GM23248 (cell line): ENCODE results near the gene AP2B1. TPM values are rescaled to one million over a fixed set of nuclear protein-coding genes. Genes with fewer than 3 reads are reported as not detected.

Experiments used
- DNase-seq: peaks from one replicate; pipeline ENCODE4 v3.0.0-alpha.2; 2015
- H2AFZ ChIP-seq: fragments of 200-600 bp; sonication (generic); 2 replicates; pipeline ENCODE4 v1.6.1; 2016; ENCODE audit warnings: antibody characterized with exemption
- H3F3A ChIP-seq: fragments of 200-600 bp; sonication (generic); 2 replicates; pipeline ENCODE4 v1.6.1; 2016; ENCODE audit warnings: mild to moderate bottlenecking, antibody characterized with exemption, mixed run types; ENCODE audit not compliant: insufficient read depth
- H3K27ac ChIP-seq: fragments of 200-600 bp; sonication (generic); 2 replicates; pipeline ENCODE4 v1.5.1; 2016; ENCODE audit warnings: mild to moderate bottlenecking
- H3K27me3 ChIP-seq: fragments of 200-600 bp; sonication (generic); replicated peaks from 2 replicates; pipeline ENCODE4 v1.6.1; 2016; ENCODE audit warnings: mild to moderate bottlenecking; ENCODE audit not compliant: insufficient read depth
- H3K36me3 ChIP-seq: fragments of 200-600 bp; sonication (generic); 2 replicates; pipeline ENCODE4 v1.6.1; 2016; ENCODE audit warnings: low read depth, mild to moderate bottlenecking
- H3K4me1 ChIP-seq: fragments of 200-600 bp; sonication (generic); 2 replicates; pipeline ENCODE4 v1.6.1; 2016; ENCODE audit warnings: mild to moderate bottlenecking; ENCODE audit not compliant: insufficient read depth
- H3K4me2 ChIP-seq: fragments of 200-600 bp; sonication (generic); one replicate; pipeline ENCODE4 v1.6.1; 2016; ENCODE audit warnings: mild to moderate bottlenecking; ENCODE audit not compliant: unreplicated experiment
- H3K4me3 ChIP-seq: fragments of 200-600 bp; sonication (generic); 2 replicates; pipeline ENCODE4 v1.5.1; 2016; ENCODE audit warnings: mild to moderate bottlenecking
- H3K79me2 ChIP-seq: fragments of 200-600 bp; sonication (generic); 2 replicates; pipeline ENCODE4 v1.6.1; 2016; ENCODE audit warnings: mild to moderate bottlenecking; ENCODE audit not compliant: insufficient read depth
- H3K9ac ChIP-seq: fragments of 200-600 bp; sonication (generic); 2 replicates; pipeline ENCODE4 v1.6.1; 2016; ENCODE audit warnings: mild to moderate bottlenecking
- H3K9me2 ChIP-seq: fragments of 200-600 bp; sonication (generic); 2 replicates; pipeline ENCODE4 v1.6.1; 2016; ENCODE audit warnings: mixed run types, mild to moderate bottlenecking, moderate library complexity; ENCODE audit not compliant: insufficient read depth
- H3K9me3 ChIP-seq: fragments of 200-600 bp; sonication (generic); one replicate; pipeline ENCODE4 v1.6.1; 2017; ENCODE audit warnings: low read depth
- H4K20me1 ChIP-seq: fragments of 200-600 bp; sonication (generic); 2 replicates; pipeline ENCODE4 v1.6.0; 2016; ENCODE audit not compliant: insufficient read depth
- EZH2 ChIP-seq: fragments of 200-600 bp; sonication (generic); IDR thresholded peaks from 2 replicates; pipeline ENCODE4 v1.6.1; 2018; ENCODE audit warnings: antibody characterized with exemption, mild to moderate bottlenecking; ENCODE audit not compliant: insufficient read depth, poor library complexity, severe bottlenecking
- EZH2phosphoT487 ChIP-seq: fragments of 200-600 bp; sonication (generic); IDR thresholded peaks from 2 replicates; pipeline ENCODE4 v1.6.1; 2018; ENCODE audit warnings: antibody characterized with exemption, moderate library complexity, mild to moderate bottlenecking, low read depth; ENCODE audit not compliant: insufficient read depth
- WGBS, 2 experiments: methylation state at CpG; one replicate each; pipeline ENCODE4 v1.1.6; 2015 to 2017; ENCODE audit warnings: low lambda C conversion rate in 2 of 2, low coverage in 1 of 2; ENCODE audit errors: missing lambda C conversion rate in 2 of 2; 5-methylcytosine and 5-hydroxymethylcytosine counted together
- in situ Hi-C: fragments of 300-500 bp; cut with MboI; formaldehyde crosslinking; loops from 2 replicates; pipeline ENCODE4 v1.15.0; 2020
- polyA plus RNA-seq: library from polyadenylated mRNA; unstranded; fragments of >200 nt; fragmentation: Nextera tagmentation; extraction: Ambion mirVana; gene quantifications from 2 replicates; pipeline ENCODE4 v1.2.1, GENCODE V29; 2016
- total RNA-seq: library from RNA; depleted of rRNA; stranded (reverse); fragments of >200 nt; shearing (Covaris generic); gene quantifications from 2 replicates; pipeline ENCODE4 v1.2.3, GENCODE V29; 2014

The AP2B1 gene
- total and polyA plus RNA-seq, 2 experiments from 2014 or later, result 72.4 to 85.9 TPM

- WGBS, 2 experiments, result 72 to 78% methylated on average over 5 of the region's 5 CpGs
- Histone ChIP-seq H3F3A (no peaks in the 10 kb centered on the region), H3K4me2 (no peak overlapping the region), H3K4me1 (no peaks in the 10 kb centered on the region), H3K36me3 (no peaks in the 10 kb centered on the region), H2AFZ (no peak overlapping the region), H3K27ac (no peak overlapping the region), H3K9me2 (no peaks in the 10 kb centered on the region), H3K4me3 (no peak overlapping the region), H3K9ac (no peak overlapping the region), H3K27me3 (peaks cover 29% of the 10 kb centered on the region), H3K9me3 (no peaks in the 10 kb centered on the region), H4K20me1 (no peaks in the 10 kb centered on the region), H3K79me2 (no peaks in the 10 kb centered on the region)
- no peak for DNase-seq
- no peak for TF ChIP-seq EZH2
- TF ChIP-seq EZH2phosphoT487, result no peak
- in situ Hi-C loops, result no loop called here
These were observed 151.5 kb downstream of the AP2B1 start for GRCh38 chr17:35738519-35739133.

GRCh38 chr17:35740216-35740615, 153.1 kb downstream of the AP2B1 start:
- in situ Hi-C loops, result no loop called here
- H2AFZ ChIP-seq, result no peak overlapping the region

GRCh38 chr17:35740997-35741931, 154.1 kb downstream of the AP2B1 start:
- 20 to 24% methylated on average over 56 of the region's 73 CpGs for WGBS, 2 experiments
- H3F3A ChIP-seq, result no peaks in the 10 kb centered on the region

More at GRCh38 chr17:35740216-35740615, 153.1 kb downstream of the AP2B1 start:
- no peaks in the 10 kb centered on the region for H3K9me3 ChIP-seq
- H3K27ac ChIP-seq, result no peak overlapping the region
- no peaks in the 10 kb centered on the region for H3K79me2 ChIP-seq
- no peak overlapping the region for H3K4me2 ChIP-seq
- H3F3A ChIP-seq, result no peaks in the 10 kb centered on the region
- DNase-seq, result no peak
- H3K4me1 ChIP-seq, result no peaks in the 10 kb centered on the region
- H3K9ac ChIP-seq, result no peak overlapping the region
- no peak overlapping the region for H3K4me3 ChIP-seq
- H3K36me3 ChIP-seq, result no peaks in the 10 kb centered on the region
- H3K9me2 ChIP-seq, result no peaks in the 10 kb centered on the region
- WGBS, 2 experiments, result 79 to 82% methylated on average over 7 of the region's 7 CpGs
- TF ChIP-seq EZH2 (no peak), EZH2phosphoT487 (no peak)
- H3K27me3 ChIP-seq, result peaks cover 29% of the 10 kb centered on the region
- no peaks in the 10 kb centered on the region for H4K20me1 ChIP-seq

GRCh38 chr17:35742496-35742895, 155.4 kb downstream of the AP2B1 start:
- Histone ChIP-seq H3K27ac (no peak overlapping the region), H3F3A (no peaks in the 10 kb centered on the region), H3K36me3 (no peaks in the 10 kb centered on the region), H3K79me2 (no peaks in the 10 kb centered on the region), H3K9me2 (no peaks in the 10 kb centered on the region), H3K4me2 (no peak overlapping the region), H3K27me3 (peaks cover 29% of the 10 kb centered on the region), H2AFZ (no peak overlapping the region), H4K20me1 (no peaks in the 10 kb centered on the region), H3K9me3 (no peaks in the 10 kb centered on the region), H3K4me3 (no peak overlapping the region), H3K9ac (no peak overlapping the region), H3K4me1 (no peaks in the 10 kb centered on the region)
- in situ Hi-C loops, result no loop called here
- TF ChIP-seq EZH2 (no peak), EZH2phosphoT487 (no peak)
- no peak for DNase-seq
- 52 to 57% methylated on average over 7 of the region's 7 CpGs for WGBS, 2 experiments

More at GRCh38 chr17:35740997-35741931, 154.1 kb downstream of the AP2B1 start:
- Histone ChIP-seq H3K27me3 (peaks cover 29% of the 10 kb centered on the region), H3K9me2 (no peaks in the 10 kb centered on the region), H3K27ac (no peak overlapping the region), H3K4me1 (no peaks in the 10 kb centered on the region), H3K36me3 (no peaks in the 10 kb centered on the region), H4K20me1 (no peaks in the 10 kb centered on the region), H3K9ac (no peak overlapping the region), H3K79me2 (no peaks in the 10 kb centered on the region), H3K4me3 (no peak overlapping the region), H2AFZ (no peak overlapping the region), H3K9me3 (no peaks in the 10 kb centered on the region), H3K4me2 (no peak overlapping the region)
- in situ Hi-C loops, result no loop called here
- TF ChIP-seq EZH2 (no peak), EZH2phosphoT487 (no peak)
- no peak for DNase-seq
